K562 (cell line): Measurements from ENCODE around the gene PARD3. TPM values are rescaled to one million over a fixed set of nuclear protein-coding genes. Genes with fewer than 3 reads are reported as not detected.

Experiments used
- ATAC-seq: fragments of 200-7000 bp; cut with Tn5 transposase; 3 replicates; pipeline ENCODE4 v1.9.1; 2020; ENCODE audit warnings: moderate library complexity
- BruUV-seq: library from RNA; stranded (reverse); fragments of 400-500 nt; replicated peaks from 2 replicates; lab custom pipeline; 2021; lab: Mats Ljungman, UMichigan
- CTCF ChIA-PET: fragments of 300-600 bp; formaldehyde crosslinking; extraction: SDS; loops from one replicate; lab custom pipeline; 2021; ENCODE audit warnings: low intra/inter-chr PET ratio; lab: Yijun Ruan, JAX
- POLR2A ChIA-PET: fragments of 300-600, 350-650 bp; sonication (Branson Sonifier 250); formaldehyde crosslinking; extraction: SDS; loops from one replicate; lab custom pipeline; 2021; ENCODE audit warnings: antibody characterized with exemption, inconsistent platforms; lab: Yijun Ruan, JAX
- DNase-seq, 4 experiments: peaks; one replicate each; pipeline versions ENCODE4 v3.0.0 to v3.0.0-alpha.2; 2011 to 2018; ENCODE audit warnings: low spot score in 3 of 4, mixed read lengths in 3 of 4; ENCODE audit errors: extremely low read depth in 1 of 4
- FAIRE-seq: peaks from 2 replicates; lab custom pipeline; 2011; peaks lifted over from hg19 to GRCh38; lab: Jason Lieb, UNC
- H2AFZ ChIP-seq: 2 replicates; pipeline ENCODE4 v1.6.0; 2011; ENCODE audit warnings: low read depth, low read length, control low read depth, inconsistent platforms
- H3K27ac ChIP-seq: fragments of 200-600 bp; 3 replicates; pipeline ENCODE4 v1.8.0; 2011; ENCODE audit warnings: low read depth, mild to moderate bottlenecking, control low read depth, inconsistent platforms, low read length, moderate library complexity, mixed read lengths; ENCODE audit errors: extremely low read depth
- H3K27me3 ChIP-seq, 2 experiments: fragments of 300-600 bp in 1 of 2; 2 replicates in 1 of 2; 3 replicates in 1 of 2; pipeline versions ENCODE4 v1.6.0 to v1.8.0; 2011; ENCODE audit warnings: inconsistent platforms in 2 of 2, low read length in 2 of 2, mild to moderate bottlenecking in 1 of 2, mixed read lengths in 1 of 2, moderate library complexity in 1 of 2; ENCODE audit not compliant: control insufficient read depth in 2 of 2, insufficient read depth in 2 of 2
- H3K36me3 ChIP-seq: fragments of 300-600 bp; 3 replicates; pipeline ENCODE4 v1.8.0; 2011; ENCODE audit warnings: mild to moderate bottlenecking, low read length, inconsistent platforms; ENCODE audit not compliant: control insufficient read depth, insufficient read depth
- H3K4me1 ChIP-seq, 2 experiments: fragments of 200-600 bp in 1 of 2; replicated peaks in 1 of 2; 2 replicates in 1 of 2; 3 replicates in 1 of 2; pipeline versions ENCODE4 v1.5.1 to v1.8.0; 2011; ENCODE audit warnings: inconsistent platforms in 2 of 2, low read length in 2 of 2, mild to moderate bottlenecking in 1 of 2, mixed read lengths in 1 of 2, moderate library complexity in 1 of 2; ENCODE audit not compliant: control insufficient read depth in 2 of 2, insufficient read depth in 2 of 2
- H3K4me2 ChIP-seq: 2 replicates; pipeline ENCODE4 v1.6.1; 2011; ENCODE audit warnings: low read length, control low read depth, inconsistent platforms, mixed read lengths; ENCODE audit not compliant: insufficient read depth
- H3K4me3 ChIP-seq: fragments of 200-600 bp; sonication (generic), shearing (Covaris generic); 2 replicates; pipeline ENCODE4 v1.5.1; 2016; ENCODE audit warnings: control low read depth, inconsistent platforms
- H3K79me2 ChIP-seq: fragments of 200-600 bp; 3 replicates; pipeline ENCODE4 v1.8.0; 2011; ENCODE audit warnings: low read length, inconsistent platforms; ENCODE audit not compliant: control insufficient read depth, insufficient read depth
- H3K9ac ChIP-seq, 2 experiments: 2 replicates each; pipeline versions ENCODE4 v1.6.0 to v1.6.1; 2011; ENCODE audit warnings: low read depth in 2 of 2, low read length in 2 of 2, control low read depth in 1 of 2, inconsistent platforms in 1 of 2, mild to moderate bottlenecking in 1 of 2, mixed read lengths in 1 of 2; ENCODE audit not compliant: insufficient read depth in 1 of 2
- H3K9me1 ChIP-seq: one replicate; pipeline ENCODE4 v1.6.0; 2011; ENCODE audit warnings: inconsistent platforms, mild to moderate bottlenecking, low read length, moderate library complexity; ENCODE audit not compliant: control insufficient read depth, insufficient read depth
- H3K9me3 ChIP-seq: replicated peaks from 2 replicates; pipeline ENCODE4 v1.5.1; 2011; ENCODE audit warnings: low read depth, low read length, inconsistent platforms; ENCODE audit not compliant: control insufficient read depth, insufficient read depth
- H4K20me1 ChIP-seq: replicated peaks from 2 replicates; pipeline ENCODE4 v1.6.1; 2011; ENCODE audit warnings: low read length, inconsistent platforms, mixed read lengths; ENCODE audit not compliant: control insufficient read depth, insufficient read depth
- CREBBP ChIP-seq: IDR thresholded peaks from one replicate; pipeline ENCODE4 v1.6.1; 2012; ENCODE audit warnings: low read depth, mild to moderate bottlenecking, control low read depth, inconsistent platforms, low read length
- E2F6 ChIP-seq, 2 experiments: IDR thresholded peaks; 2 replicates each; pipeline ENCODE4 v1.6.1; 2011; ENCODE audit warnings: borderline replicate concordance in 1 of 2, control low read depth in 1 of 2, low read depth in 1 of 2, low read length in 1 of 2, mild to moderate bottlenecking in 1 of 2, mixed read lengths in 1 of 2, moderate library complexity in 1 of 2; ENCODE audit not compliant: insufficient read depth in 1 of 2, insufficient read length in 1 of 2, poor library complexity in 1 of 2, severe bottlenecking in 1 of 2; ENCODE audit errors: extremely low read depth in 1 of 2
- MEIS2 ChIP-seq: fragments of 450-650 bp; IDR thresholded peaks from 2 replicates; pipeline ENCODE4 v1.6.1; 2014; ENCODE audit warnings: mild to moderate bottlenecking; ENCODE audit not compliant: partially characterized antibody
- PHF8 ChIP-seq: fragments of 200-600 bp; sonication (generic); IDR thresholded peaks from 2 replicates; pipeline ENCODE4 v1.6.1; 2012; ENCODE audit warnings: mixed run types, mild to moderate bottlenecking, inconsistent platforms, low read length, moderate library complexity, borderline replicate concordance
- PKNOX1 ChIP-seq: fragments of 450-650 bp; IDR thresholded peaks from 2 replicates; pipeline ENCODE4 v1.6.1; 2016
- SMAD3 ChIP-seq: fragments of 450-650 bp; formaldehyde crosslinking; conservative IDR thresholded peaks from 2 replicates; pipeline ENCODE4 v1.4.0; 2020; ENCODE audit warnings: mild to moderate bottlenecking
- ZMIZ1 ChIP-seq, 2 experiments: fragments of 150-350 bp in 1 of 2; IDR thresholded peaks; 2 replicates each; pipeline ENCODE4 v1.6.1; 2012 to 2016; ENCODE audit warnings: low read depth in 2 of 2, low read length in 2 of 2, mild to moderate bottlenecking in 1 of 2, moderate library complexity in 1 of 2
- ZNF140 ChIP-seq: fragments of 250-450 bp; sonication (Bioruptor Pico); IDR thresholded peaks from 2 replicates; pipeline ENCODE4 v1.8.0; 2021; ENCODE audit warnings: moderate library complexity, mild to moderate bottlenecking, inconsistent platforms
- WGBS: fragments of 100-300 bp; shearing (Covaris generic); methylation state at CpG from one replicate; pipeline ENCODE4 v1.1.6; 2016; ENCODE audit warnings: low coverage, mixed read lengths; ENCODE audit not compliant: insufficient coverage; ENCODE audit errors: missing lambda C conversion rate; 5-methylcytosine and 5-hydroxymethylcytosine counted together
- in situ Hi-C: fragments of 300-500 bp; cut with MboI; formaldehyde crosslinking; loops from 4 replicates; pipeline ENCODE4 v1.15.0; 2018; ENCODE audit warnings: inconsistent platforms, mixed read lengths
- intact Hi-C: fragments of 100-400 bp; cut with micrococcal nuclease; formaldehyde crosslinking; loops from 2 replicates; pipeline ENCODE4 v1.14.2; 2022
- polyA plus RNA-seq, 8 experiments: library from polyadenylated mRNA; depleted of rRNA in 4 of 8; stranded (reverse) in 5 of 8; unstranded in 3 of 8; fragments of >200 nt; fragmentation: Nextera tagmentation in 2 of 8; fragmentation: Illumina TruSeq in 1 of 8; extraction: Ambion mirVana in 2 of 8; extraction: Trizol in 1 of 8; gene quantifications; 2 replicates each; pipeline versions ENCODE4 v1.2.1 to v1.2.3, GENCODE V29; 2011 to 2014; ENCODE audit warnings: inconsistent platforms in 1 of 8, missing spikeins in 1 of 8
- total RNA-seq, 7 experiments: library from RNA; depleted of rRNA in 6 of 7; stranded (reverse); fragments of >200 nt in 6 of 7; fragmentation: Illumina TruSeq in 2 of 7; extraction: Trizol in 2 of 7; gene quantifications; 2 replicates each; pipeline versions ENCODE4 v1.2.1 to v1.2.3, GENCODE V29; 2011 to 2021; ENCODE audit warnings: low replicate concordance in 1 of 7
- TF ChIP-seq, protein P1 (sequence below): sonication (generic); formaldehyde crosslinking; IDR thresholded peaks from 2 replicates; pipeline ENCODE4 v1.8.0; 2022; ENCODE audit warnings: mild to moderate bottlenecking, missing genetic modification reagents
- TF ChIP-seq, protein P2 (sequence below): fragments of 250-450 bp; sonication (Bioruptor Pico); IDR thresholded peaks from 2 replicates; pipeline ENCODE4 v1.4.0; 2020; ENCODE audit warnings: mild to moderate bottlenecking, moderate library complexity

Gene PARD3
- total and polyA plus RNA-seq, 9 of the 15 experiments (the other 6 are each of a cell fraction or from before 2014, with no cell fraction given): 2.7 to 11.7 (median 7.7) TPM

DNA sequence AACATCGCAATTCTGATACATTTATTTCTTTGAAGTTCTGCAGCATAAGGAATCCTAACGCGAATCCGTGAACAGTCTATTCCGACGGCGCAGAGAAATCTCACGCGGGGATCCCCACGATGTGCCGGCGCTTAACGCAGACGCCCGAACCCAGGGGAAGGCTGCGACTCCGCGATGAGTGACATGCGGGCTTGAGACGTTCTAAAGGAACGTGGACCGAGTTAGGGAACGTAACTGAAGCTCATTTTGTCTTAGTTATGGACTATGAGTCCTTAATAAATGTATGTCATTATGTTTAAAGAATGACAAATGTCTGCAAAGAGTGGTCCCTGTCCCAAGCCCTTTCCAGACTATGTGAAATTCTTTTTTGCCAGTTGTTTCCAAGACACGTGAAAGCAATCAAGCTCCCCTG lies 995 bp upstream of the PARD3 start:
- POLR2A ChIA-PET: interaction anchor here (0.7 to 1.3 kb wide), 2 partner anchors 8 to 106 kb away, joined by 3 read pairs; no protein-coding TSS in a partner anchor
- no peak for DNase-seq
- TF ChIP-seq PHF8: no peak
- TF ChIP-seq CREBBP: no peak
- TF ChIP-seq ZNF140 (CRISPR knock-in tag): no peak
- TF ChIP-seq PKNOX1: peak; percentile 38
- TF ChIP-seq E2F6 (IDR thresholded peaks at IDR 0.05; ENCODE audit: borderline replicate concordance in 1 of 2, extremely low read depth in 1 of 2, insufficient read depth in 1 of 2, insufficient read length in 1 of 2, low read depth in 1 of 2, low read length in 1 of 2, poor library complexity in 1 of 2, severe bottlenecking in 1 of 2): no peak
- TF ChIP-seq, protein P1, sequence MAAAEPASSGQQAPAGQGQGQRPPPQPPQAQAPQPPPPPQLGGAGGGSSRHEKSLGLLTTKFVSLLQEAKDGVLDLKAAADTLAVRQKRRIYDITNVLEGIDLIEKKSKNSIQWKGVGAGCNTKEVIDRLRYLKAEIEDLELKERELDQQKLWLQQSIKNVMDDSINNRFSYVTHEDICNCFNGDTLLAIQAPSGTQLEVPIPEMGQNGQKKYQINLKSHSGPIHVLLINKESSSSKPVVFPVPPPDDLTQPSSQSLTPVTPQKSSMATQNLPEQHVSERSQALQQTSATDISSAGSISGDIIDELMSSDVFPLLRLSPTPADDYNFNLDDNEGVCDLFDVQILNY (CRISPR knock-in tag): no peak
- TF ChIP-seq MEIS2: peak; percentile 15
- TF ChIP-seq, protein P2, sequence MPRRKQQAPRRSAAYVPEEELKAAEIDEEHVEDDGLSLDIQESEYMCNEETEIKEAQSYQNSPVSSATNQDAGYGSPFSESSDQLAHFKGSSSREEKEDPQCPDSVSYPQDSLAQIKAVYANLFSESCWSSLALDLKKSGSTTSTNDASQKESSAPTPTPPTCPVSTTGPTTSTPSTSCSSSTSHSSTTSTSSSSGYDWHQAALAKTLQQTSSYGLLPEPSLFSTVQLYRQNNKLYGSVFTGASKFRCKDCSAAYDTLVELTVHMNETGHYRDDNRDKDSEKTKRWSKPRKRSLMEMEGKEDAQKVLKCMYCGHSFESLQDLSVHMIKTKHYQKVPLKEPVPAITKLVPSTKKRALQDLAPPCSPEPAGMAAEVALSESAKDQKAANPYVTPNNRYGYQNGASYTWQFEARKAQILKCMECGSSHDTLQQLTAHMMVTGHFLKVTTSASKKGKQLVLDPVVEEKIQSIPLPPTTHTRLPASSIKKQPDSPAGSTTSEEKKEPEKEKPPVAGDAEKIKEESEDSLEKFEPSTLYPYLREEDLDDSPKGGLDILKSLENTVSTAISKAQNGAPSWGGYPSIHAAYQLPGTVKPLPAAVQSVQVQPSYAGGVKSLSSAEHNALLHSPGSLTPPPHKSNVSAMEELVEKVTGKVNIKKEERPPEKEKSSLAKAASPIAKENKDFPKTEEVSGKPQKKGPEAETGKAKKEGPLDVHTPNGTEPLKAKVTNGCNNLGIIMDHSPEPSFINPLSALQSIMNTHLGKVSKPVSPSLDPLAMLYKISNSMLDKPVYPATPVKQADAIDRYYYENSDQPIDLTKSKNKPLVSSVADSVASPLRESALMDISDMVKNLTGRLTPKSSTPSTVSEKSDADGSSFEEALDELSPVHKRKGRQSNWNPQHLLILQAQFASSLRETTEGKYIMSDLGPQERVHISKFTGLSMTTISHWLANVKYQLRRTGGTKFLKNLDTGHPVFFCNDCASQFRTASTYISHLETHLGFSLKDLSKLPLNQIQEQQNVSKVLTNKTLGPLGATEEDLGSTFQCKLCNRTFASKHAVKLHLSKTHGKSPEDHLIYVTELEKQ (CRISPR knock-in tag): no peak
- TF ChIP-seq ZMIZ1 (IDR thresholded peaks at IDR 0.05; ENCODE audit: low read depth in 2 of 2, low read length in 2 of 2): no peak
- TF ChIP-seq SMAD3 (CRISPR knock-in tag): no peak

More for the DNA sequence above, 995 bp upstream of the PARD3 start:
- intact Hi-C loops (no loop called here), in situ Hi-C loops (no loop called here)
- Histone ChIP-seq H3K79me2 (no peaks in the 10 kb centered on the region; the same call in 2 of the 3 replicates), H3K36me3 (no peaks in the 10 kb centered on the region), H3K4me1 (peaks cover 0 to 14% of the 10 kb centered on the region in 2 experiments; a peak in 3 of 5 replicates), H4K20me1 (peaks cover 7% of the 10 kb centered on the region), H2AFZ (no peak overlapping the region), H3K9ac (no peak overlapping the region), H3K9me1 (no peaks in the 10 kb centered on the region), H3K4me3 (no peak overlapping the region), H3K9me3 (no peaks in the 10 kb centered on the region), H3K27me3 (peaks cover 12 to 25% of the 10 kb centered on the region in 2 experiments), H3K4me2 (0 out of 2 replicates have a peak overlapping the region, but pooled peaks have one; percentile 17), H3K27ac (no peak overlapping the region)
- ATAC-seq: no peak
- no TSS peak for BruUV-seq
- FAIRE-seq: no peak
- CTCF ChIA-PET: no interaction called here
- WGBS: 12% methylated on average over 24 of the region's 24 CpGs
